ENCODE data around the gene PRR12. TPM values are rescaled to one million over a fixed set of nuclear protein-coding genes. Genes with fewer than 3 reads are reported as not detected.

The PRR12 gene
- total RNA-seq, 1 experiment from 2014 or later = 8.7 TPM

- Histone ChIP-seq H3K79me2 (ENCODE audit: low read length) (peaks cover 32% of the 10 kb centered on the region), H3K27ac (ENCODE audit: low read length) (no peak overlapping the region), H3K4me3 (ENCODE audit: low read length) (no peak overlapping the region), H3K9me3 (ENCODE audit: low read length) (no peaks in the 10 kb centered on the region), H3K36me3 (ENCODE audit: insufficient read depth, low read length) (peaks cover 24% of the 10 kb centered on the region), H3K27me3 (ENCODE audit: low read length) (no peaks in the 10 kb centered on the region), H3K4me2 (ENCODE audit: low read depth, low read length, poor library complexity, severe bottlenecking) (no peak overlapping the region), H3K4me1 (ENCODE audit: low read length) (no peaks in the 10 kb centered on the region), H3K9me2 (replicated peaks; ENCODE audit: insufficient read depth, low read length) (no peaks in the 10 kb centered on the region), H2AFZ (ENCODE audit: low read length) (no peak overlapping the region), H3K9ac (ENCODE audit: low read length) (no peak overlapping the region), H4K20me1 (ENCODE audit: insufficient read depth, low read depth, low read length) (no peaks in the 10 kb centered on the region; the same call in 1 of the 2 replicates)
- DNase-seq = no peak
Measured at GRCh38 chr19:49559443-49559842, 31.5 kb upstream of the PRR12 start.

- H3K9me2 ChIP-seq (replicated peaks; ENCODE audit: insufficient read depth, low read length) = no peaks in the 10 kb centered on the region
- H4K20me1 ChIP-seq (ENCODE audit: insufficient read depth, low read depth, low read length) = no peaks in the 10 kb centered on the region; the same call in 1 of the 2 replicates
- H3K4me1 ChIP-seq (ENCODE audit: low read length) = no peaks in the 10 kb centered on the region
- no peak for DNase-seq
- H3K27me3 ChIP-seq (ENCODE audit: low read length) = no peaks in the 10 kb centered on the region
- no peak overlapping the region for H3K9ac ChIP-seq (ENCODE audit: low read length)
- peaks cover 22% of the 10 kb centered on the region for H3K36me3 ChIP-seq (ENCODE audit: insufficient read depth, low read length)
- H2AFZ ChIP-seq (ENCODE audit: low read length) = no peak overlapping the region
- no peaks in the 10 kb centered on the region for H3K9me3 ChIP-seq (ENCODE audit: low read length)
- H3K27ac ChIP-seq (ENCODE audit: low read length) = no peak overlapping the region
- H3K4me3 ChIP-seq (ENCODE audit: low read length) = no peak overlapping the region
- H3K4me2 ChIP-seq (ENCODE audit: low read depth, low read length, poor library complexity, severe bottlenecking) = no peak overlapping the region
- peaks cover 37% of the 10 kb centered on the region for H3K79me2 ChIP-seq (ENCODE audit: low read length)
Measured at GRCh38 chr19:49559928-49560327, 31.1 kb upstream of the PRR12 start.

GRCh38 chr19:49560358-49560900, 30.6 kb upstream of the PRR12 start:
- Histone ChIP-seq H3K27ac (ENCODE audit: low read length) (no peak overlapping the region), H3K9me2 (replicated peaks; ENCODE audit: insufficient read depth, low read length) (no peaks in the 10 kb centered on the region), H3K9me3 (ENCODE audit: low read length) (no peaks in the 10 kb centered on the region), H3K4me3 (ENCODE audit: low read length) (no peak overlapping the region), H3K4me2 (ENCODE audit: low read depth, low read length, poor library complexity, severe bottlenecking) (no peak overlapping the region), H3K27me3 (ENCODE audit: low read length) (no peaks in the 10 kb centered on the region), H3K4me1 (ENCODE audit: low read length) (no peaks in the 10 kb centered on the region), H4K20me1 (ENCODE audit: insufficient read depth, low read depth, low read length) (no peaks in the 10 kb centered on the region; the same call in 1 of the 2 replicates), H2AFZ (ENCODE audit: low read length) (no peak overlapping the region), H3K9ac (ENCODE audit: low read length) (no peak overlapping the region), H3K79me2 (ENCODE audit: low read length) (peaks cover 42% of the 10 kb centered on the region), H3K36me3 (ENCODE audit: insufficient read depth, low read length) (peaks cover 20% of the 10 kb centered on the region)
- DNase-seq = no peak

- peaks cover 74% of the 10 kb centered on the region for H3K79me2 ChIP-seq (ENCODE audit: low read length)
- peaks cover 8% of the 10 kb centered on the region for H3K4me1 ChIP-seq (ENCODE audit: low read length)
- H4K20me1 ChIP-seq (ENCODE audit: insufficient read depth, low read depth, low read length) = peaks cover 3% of the 10 kb centered on the region; the same call in 1 of the 2 replicates
Measured at GRCh38 chr19:49564616-49565045, 26.4 kb upstream of the PRR12 start.

GRCh38 chr19:49565261-49565660, 25.7 kb upstream of the PRR12 start:
- H3K9me3 ChIP-seq (ENCODE audit: low read length) = no peaks in the 10 kb centered on the region
- H3K9ac ChIP-seq (ENCODE audit: low read length) = no peak overlapping the region
- H3K79me2 ChIP-seq (ENCODE audit: low read length) = peaks cover 79% of the 10 kb centered on the region
- H3K36me3 ChIP-seq (ENCODE audit: insufficient read depth, low read length) = no peaks in the 10 kb centered on the region
- H4K20me1 ChIP-seq (ENCODE audit: insufficient read depth, low read depth, low read length) = peaks cover 3% of the 10 kb centered on the region; the same call in 1 of the 2 replicates
- peak; percentile 44 for DNase-seq
- peaks cover 8% of the 10 kb centered on the region for H3K4me1 ChIP-seq (ENCODE audit: low read length)
- H3K27me3 ChIP-seq (ENCODE audit: low read length) = no peaks in the 10 kb centered on the region
- H3K4me2 ChIP-seq (ENCODE audit: low read depth, low read length, poor library complexity, severe bottlenecking) = no peak overlapping the region
- no peaks in the 10 kb centered on the region for H3K9me2 ChIP-seq (replicated peaks; ENCODE audit: insufficient read depth, low read length)
- H2AFZ ChIP-seq (ENCODE audit: low read length) = no peak overlapping the region
- no peak overlapping the region for H3K4me3 ChIP-seq (ENCODE audit: low read length)
- no peak overlapping the region for H3K27ac ChIP-seq (ENCODE audit: low read length)

More at GRCh38 chr19:49564616-49565045, 26.4 kb upstream of the PRR12 start:
- H3K27me3 ChIP-seq (ENCODE audit: low read length) = no peaks in the 10 kb centered on the region
- H3K9me2 ChIP-seq (replicated peaks; ENCODE audit: insufficient read depth, low read length) = no peaks in the 10 kb centered on the region
- no peak for DNase-seq
- H2AFZ ChIP-seq (ENCODE audit: low read length) = no peak overlapping the region
- H3K36me3 ChIP-seq (ENCODE audit: insufficient read depth, low read length) = no peaks in the 10 kb centered on the region
- H3K4me2 ChIP-seq (ENCODE audit: low read depth, low read length, poor library complexity, severe bottlenecking) = no peak overlapping the region
- no peaks in the 10 kb centered on the region for H3K9me3 ChIP-seq (ENCODE audit: low read length)
- no peak overlapping the region for H3K4me3 ChIP-seq (ENCODE audit: low read length)
- no peak overlapping the region for H3K27ac ChIP-seq (ENCODE audit: low read length)
- H3K9ac ChIP-seq (ENCODE audit: low read length) = no peak overlapping the region

- Histone ChIP-seq H4K20me1 (ENCODE audit: insufficient read depth, low read depth, low read length) (peaks cover 3% of the 10 kb centered on the region; the same call in 1 of the 2 replicates), H3K4me3 (ENCODE audit: low read length) (no peak overlapping the region), H3K9ac (ENCODE audit: low read length) (no peak overlapping the region), H3K4me1 (ENCODE audit: low read length) (peaks cover 19% of the 10 kb centered on the region), H3K27me3 (ENCODE audit: low read length) (no peaks in the 10 kb centered on the region), H3K4me2 (ENCODE audit: low read depth, low read length, poor library complexity, severe bottlenecking) (no peak overlapping the region), H3K36me3 (ENCODE audit: insufficient read depth, low read length) (no peaks in the 10 kb centered on the region), H2AFZ (ENCODE audit: low read length) (no peak overlapping the region), H3K9me3 (ENCODE audit: low read length) (no peaks in the 10 kb centered on the region), H3K79me2 (ENCODE audit: low read length) (peaks cover 78% of the 10 kb centered on the region), H3K27ac (ENCODE audit: low read length) (no peak overlapping the region), H3K9me2 (replicated peaks; ENCODE audit: insufficient read depth, low read length) (no peaks in the 10 kb centered on the region)
- DNase-seq = no peak
Measured at GRCh38 chr19:49566302-49566701, 24.7 kb upstream of the PRR12 start.

- Histone ChIP-seq H3K4me2 (ENCODE audit: low read depth, low read length, poor library complexity, severe bottlenecking) (no peak overlapping the region), H2AFZ (ENCODE audit: low read length) (no peak overlapping the region), H3K9me2 (replicated peaks; ENCODE audit: insufficient read depth, low read length) (no peaks in the 10 kb centered on the region), H4K20me1 (ENCODE audit: insufficient read depth, low read depth, low read length) (peaks cover 3% of the 10 kb centered on the region; the same call in 1 of the 2 replicates), H3K79me2 (ENCODE audit: low read length) (peaks cover 63% of the 10 kb centered on the region), H3K9ac (ENCODE audit: low read length) (no peak overlapping the region), H3K27ac (ENCODE audit: low read length) (no peak overlapping the region), H3K4me3 (ENCODE audit: low read length) (no peak overlapping the region), H3K9me3 (ENCODE audit: low read length) (no peaks in the 10 kb centered on the region), H3K27me3 (ENCODE audit: low read length) (no peaks in the 10 kb centered on the region), H3K36me3 (ENCODE audit: insufficient read depth, low read length) (no peaks in the 10 kb centered on the region), H3K4me1 (ENCODE audit: low read length) (peaks cover 21% of the 10 kb centered on the region)
- DNase-seq = no peak
Measured at GRCh38 chr19:49567861-49568441, 23.0 kb upstream of the PRR12 start.

GRCh38 chr19:49570138-49570856, 20.7 kb upstream of the PRR12 start:
- Histone ChIP-seq H3K4me2 (ENCODE audit: low read depth, low read length, poor library complexity, severe bottlenecking) (peak overlapping the region; percentile 36), H3K9ac (ENCODE audit: low read length) (peak overlapping the region; percentile 52), H3K9me3 (ENCODE audit: low read length) (no peaks in the 10 kb centered on the region), H3K36me3 (ENCODE audit: insufficient read depth, low read length) (0 out of 2 replicates have a peak, but pooled peaks cover 7% of the 10 kb centered on the region), H3K27ac (ENCODE audit: low read length) (peak overlapping the region; percentile 47), H3K79me2 (ENCODE audit: low read length) (peaks cover 57% of the 10 kb centered on the region), H2AFZ (ENCODE audit: low read length) (no peak overlapping the region), H3K4me1 (ENCODE audit: low read length) (peaks cover 21% of the 10 kb centered on the region), H4K20me1 (ENCODE audit: insufficient read depth, low read depth, low read length) (peaks cover 3% of the 10 kb centered on the region; the same call in 1 of the 2 replicates), H3K27me3 (ENCODE audit: low read length) (no peaks in the 10 kb centered on the region), H3K4me3 (ENCODE audit: low read length) (peak overlapping the region; percentile 8; the same call in 1 of the 2 replicates), H3K9me2 (replicated peaks; ENCODE audit: insufficient read depth, low read length) (no peaks in the 10 kb centered on the region)
- peak; percentile 97 for DNase-seq

Measured in Karpas-422 (cell line).